NCI-H2196 (cell line): ENCODE measurements around the gene PEX5.
"Not testable (repeated sequence)": the region's sequence is repeated elsewhere in the genome, so short reads cannot be mapped to it uniquely, and the experiment has no call there.

ENCODE experiments used
- DNase-seq: peaks from one replicate; lab custom pipeline; 2025; ENCODE audit not compliant: unreplicated experiment; lab: John Stamatoyannopoulos, UW

Gene PEX5

DNA sequence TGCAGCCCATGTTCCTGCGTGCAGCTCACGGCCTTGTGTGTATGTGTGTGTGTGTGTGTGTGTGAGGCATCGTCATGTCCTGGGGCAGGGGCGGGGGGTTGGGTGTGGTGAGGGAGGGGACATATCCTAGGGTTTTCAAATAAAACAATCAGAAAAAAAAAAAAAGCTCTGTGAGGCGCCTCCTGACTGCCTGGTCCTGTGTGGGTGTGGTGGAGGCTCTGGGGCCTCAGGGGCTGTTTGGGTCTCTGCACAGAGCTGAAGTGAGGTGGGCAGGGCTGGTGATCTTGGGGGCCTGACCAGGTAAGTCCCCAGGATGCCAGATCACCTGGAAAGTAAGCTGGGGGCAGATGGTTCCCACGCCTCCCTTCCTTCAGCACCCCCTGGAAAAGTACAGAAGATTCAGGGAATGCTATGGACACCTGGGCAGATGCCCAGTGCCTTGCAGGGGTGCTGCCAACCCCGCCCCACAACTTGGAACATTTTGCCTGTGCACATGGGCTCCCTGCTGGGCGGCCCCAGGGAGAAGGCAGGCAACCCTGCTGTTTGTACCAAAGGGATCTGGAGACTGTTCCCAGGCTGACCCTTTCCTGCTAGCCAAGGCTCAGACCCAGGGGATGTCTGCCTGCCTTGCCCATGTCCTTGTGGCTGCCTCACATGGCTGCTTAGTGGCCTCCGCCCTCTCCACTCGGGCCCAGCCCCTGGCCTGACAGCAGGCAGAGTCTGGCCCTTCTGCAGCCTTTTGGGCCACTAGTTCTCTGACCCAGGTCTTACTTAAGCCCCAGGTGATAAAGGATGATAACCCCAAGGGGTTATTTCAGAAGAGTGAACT is 30.5 kb upstream of the PEX5 start:
- DNase-seq: no peak

GRCh38 chr12:7160183-7160582 is 29.3 kb upstream of the PEX5 start:
- DNase-seq: no peak

GRCh38 chr12:7161327-7161726 is 28.2 kb upstream of the PEX5 start:
- no peak for DNase-seq

- DNase-seq: no peak
These were observed 27.7 kb upstream of the PEX5 start for GRCh38 chr12:7161811-7162210.

GRCh38 chr12:7162691-7163114 is 26.8 kb upstream of the PEX5 start:
- peak; percentile 59 for DNase-seq

GRCh38 chr12:7169951-7170350 is 19.5 kb upstream of the PEX5 start:
- no peak for DNase-seq

GRCh38 chr12:7171854-7172253 is 17.6 kb upstream of the PEX5 start:
- DNase-seq: no peak

DNA sequence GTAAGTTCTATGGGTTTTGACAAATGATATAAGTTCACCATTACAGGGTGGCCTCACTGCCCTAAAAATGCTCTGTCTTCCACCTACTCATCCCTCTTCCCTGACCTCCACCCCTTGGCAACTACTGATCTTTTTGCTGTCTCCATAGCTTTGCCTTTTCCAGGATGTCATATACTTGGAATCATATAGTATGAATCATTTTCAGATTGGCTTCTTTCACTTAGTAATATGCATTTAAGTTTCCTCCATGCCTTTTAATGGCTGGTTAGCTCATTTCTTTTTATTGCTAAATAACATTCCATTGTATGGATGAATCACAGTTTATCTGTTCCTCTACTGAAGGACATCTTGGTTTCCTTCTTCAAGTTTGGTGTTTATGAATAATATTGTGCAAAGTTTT is 14.0 kb upstream of the PEX5 start:
- no peak for DNase-seq

DNA sequence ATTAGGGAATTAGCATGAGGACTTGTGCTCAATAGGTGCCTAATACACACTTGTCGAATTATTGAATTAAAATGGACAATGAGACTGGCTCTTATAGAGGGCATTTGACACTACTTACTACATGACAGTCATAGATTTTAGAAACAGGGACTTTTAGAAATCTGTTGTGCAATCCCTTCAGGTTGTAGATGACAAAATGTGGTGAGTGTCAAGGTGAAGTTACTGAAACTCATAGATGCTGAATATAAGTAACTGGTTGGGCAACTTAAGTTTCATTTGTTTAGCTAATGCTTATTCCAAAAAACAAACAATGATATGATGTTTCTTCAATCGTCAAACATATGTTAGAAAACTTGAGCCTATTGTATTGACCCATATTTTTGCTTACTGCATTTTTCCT is 12.9 kb upstream of the PEX5 start:
- DNase-seq: no peak

DNA sequence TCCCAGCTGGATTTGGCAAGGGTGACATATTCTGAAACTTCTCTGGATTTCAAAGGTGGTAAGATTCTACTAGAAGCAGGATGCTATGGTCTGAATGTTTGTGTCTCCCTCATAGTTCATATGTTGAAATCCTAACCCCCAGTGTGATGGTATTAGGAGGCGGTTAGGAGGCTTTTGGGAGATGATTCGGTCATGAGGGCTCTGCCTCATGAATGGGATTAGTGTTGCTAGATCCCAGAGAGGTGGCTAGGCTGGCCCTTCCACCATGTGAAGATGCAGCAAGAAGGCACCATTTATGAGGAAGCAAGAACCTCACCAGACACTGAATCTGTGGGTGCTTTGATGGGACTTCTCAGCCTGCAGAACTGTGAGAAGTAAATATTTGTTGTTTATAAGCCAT is 11.0 kb upstream of the PEX5 start:
- no peak for DNase-seq

- DNase-seq: no peak
These were observed 8.8 kb upstream of the PEX5 start for GRCh38 chr12:7180685-7181084.

- DNase-seq: not testable (repeated sequence)
These were observed 3.4 kb upstream of the PEX5 start for GRCh38 chr12:7186058-7186457.

DNA sequence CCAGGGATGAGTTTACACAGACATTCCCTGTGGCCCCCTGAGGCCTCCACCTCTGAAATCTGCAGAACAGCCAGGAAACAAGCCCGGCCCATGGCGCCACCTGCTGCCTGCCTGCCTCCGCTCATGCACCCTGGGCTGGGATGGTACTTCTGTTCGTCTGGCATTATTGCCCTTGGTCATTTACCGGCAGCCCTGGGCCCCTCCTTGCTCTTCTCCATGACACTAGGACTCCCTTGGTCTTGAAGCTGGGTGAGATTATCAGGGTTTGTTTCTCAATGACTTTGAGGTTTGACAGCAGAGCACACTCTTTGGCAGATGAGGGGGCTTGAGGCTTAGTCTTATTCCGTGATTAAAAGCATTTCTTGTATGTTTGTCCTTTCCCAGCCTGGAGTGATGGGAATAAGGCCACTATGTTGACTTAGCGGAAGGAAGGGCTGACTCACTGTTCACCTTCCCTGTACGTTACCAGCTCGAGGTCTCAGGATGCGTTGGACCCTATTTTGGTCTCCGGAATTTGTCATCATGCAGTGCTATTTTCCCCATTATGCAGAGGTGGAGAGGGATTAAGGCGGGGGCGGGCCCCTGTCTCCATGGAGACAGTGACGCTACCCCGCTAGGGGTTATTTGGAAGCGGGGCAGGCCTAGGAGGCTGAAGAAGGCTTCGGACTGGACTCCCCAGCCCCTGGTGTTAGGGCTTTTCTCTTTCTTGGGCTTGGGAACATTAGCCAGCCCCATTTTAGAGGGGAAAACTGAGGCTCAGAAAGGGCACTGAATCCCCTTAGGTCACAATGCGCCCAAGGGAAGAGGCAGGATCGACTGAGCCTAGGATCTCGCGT is 706 bp upstream of the PEX5 start:
- peak; percentile 54 for DNase-seq

DNA sequence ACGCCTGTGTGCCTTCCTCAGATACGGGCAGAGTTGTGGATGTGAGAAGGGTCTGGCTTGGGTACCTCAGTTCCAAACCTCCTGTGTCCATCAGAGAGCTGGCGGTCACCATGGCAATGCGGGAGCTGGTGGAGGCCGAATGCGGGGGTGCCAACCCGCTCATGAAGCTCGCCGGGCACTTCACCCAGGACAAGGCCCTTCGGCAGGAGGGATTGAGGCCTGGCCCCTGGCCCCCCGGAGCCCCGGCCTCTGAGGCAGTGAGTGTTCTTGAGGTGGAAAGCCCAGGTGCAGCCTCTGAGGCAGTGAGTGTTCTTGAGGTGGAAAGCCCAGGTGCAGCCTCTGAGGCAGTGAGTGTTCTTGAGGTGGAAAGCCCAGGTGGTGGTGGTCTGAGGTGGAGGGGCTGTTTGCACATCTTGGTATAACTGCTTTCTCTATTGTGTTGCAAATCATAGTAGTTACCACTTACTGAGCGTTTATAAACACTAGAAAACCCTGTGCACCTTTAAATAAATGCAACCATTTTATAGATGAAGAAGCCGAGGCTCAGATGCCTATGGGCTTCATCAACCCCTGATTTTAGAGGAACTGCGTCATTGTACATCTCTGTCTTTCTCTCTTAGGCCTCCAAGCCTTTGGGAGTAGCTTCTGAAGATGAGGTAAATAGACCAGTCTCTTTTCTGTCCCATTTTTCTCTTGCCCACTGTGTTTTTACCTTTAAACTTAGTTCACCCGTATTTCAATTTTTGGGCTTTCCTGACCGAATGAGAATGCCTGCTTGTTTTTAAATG is 976 bp downstream of the PEX5 start:
- DNase-seq: no peak

DNA sequence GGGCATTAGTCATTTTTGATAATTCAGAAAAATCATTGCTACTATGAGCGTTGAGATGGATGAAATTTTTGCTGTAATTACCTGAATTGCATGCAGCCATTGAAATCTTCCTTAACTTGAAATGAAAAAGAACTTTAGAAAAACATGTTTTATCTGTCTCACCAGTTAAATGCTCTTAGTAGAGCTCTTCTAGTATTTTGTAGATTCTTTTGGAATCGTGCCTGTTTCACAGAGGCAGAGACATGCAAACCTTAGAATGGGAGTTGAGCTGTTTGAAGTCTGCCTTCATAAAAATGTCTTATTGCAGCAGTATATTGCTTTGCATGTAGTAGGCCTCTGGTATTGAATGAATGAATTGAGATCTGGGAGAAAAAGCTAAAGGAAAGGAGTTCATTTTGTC is 4.2 kb downstream of the PEX5 start:
- no peak for DNase-seq

DNA sequence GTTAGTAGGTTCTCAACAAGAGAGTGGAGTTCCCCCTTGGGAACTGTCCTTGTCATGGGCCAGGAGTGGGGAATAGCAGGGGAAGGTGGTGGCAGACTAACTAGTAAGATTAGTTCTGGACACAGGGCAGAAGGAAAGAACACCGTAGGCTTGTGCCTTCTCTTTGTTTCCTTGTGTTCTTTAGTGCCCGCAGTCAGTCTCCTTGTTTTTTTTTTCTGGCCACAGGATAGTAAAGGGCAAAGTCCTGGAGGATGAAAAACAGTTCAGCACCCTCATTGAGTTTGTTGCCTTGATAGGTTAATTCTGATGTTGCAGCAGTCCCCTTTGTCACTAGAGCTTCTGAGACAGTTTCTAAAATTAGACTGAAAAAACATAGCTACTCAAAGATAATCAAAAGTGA is 8.4 kb downstream of the PEX5 start:
- DNase-seq: no peak

GRCh38 chr12:7203109-7203508 is 13.6 kb downstream of the PEX5 start:
- DNase-seq: no peak

- no peak for DNase-seq
These were observed 15.6 kb downstream of the PEX5 start for GRCh38 chr12:7205091-7205490.

DNA sequence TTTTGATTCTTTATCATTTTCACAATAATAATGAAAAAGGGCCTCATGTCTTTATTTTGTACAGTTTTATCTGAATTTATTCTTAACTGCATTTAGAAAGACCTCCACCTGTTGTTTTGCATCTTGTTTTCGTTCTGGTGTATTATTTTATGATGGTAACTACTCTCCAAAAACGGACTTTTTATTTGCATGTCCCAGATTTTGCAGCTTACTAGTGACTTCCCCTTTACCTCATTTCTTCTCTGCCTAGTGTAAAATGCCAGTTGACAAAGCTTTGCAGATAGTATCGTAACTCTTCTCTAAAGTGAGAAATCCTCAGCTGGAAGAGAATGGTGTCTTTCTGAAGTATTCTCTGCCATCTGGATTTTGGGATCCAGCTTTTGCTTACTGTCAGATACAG is 17.2 kb downstream of the PEX5 start:
- DNase-seq: no peak

DNA sequence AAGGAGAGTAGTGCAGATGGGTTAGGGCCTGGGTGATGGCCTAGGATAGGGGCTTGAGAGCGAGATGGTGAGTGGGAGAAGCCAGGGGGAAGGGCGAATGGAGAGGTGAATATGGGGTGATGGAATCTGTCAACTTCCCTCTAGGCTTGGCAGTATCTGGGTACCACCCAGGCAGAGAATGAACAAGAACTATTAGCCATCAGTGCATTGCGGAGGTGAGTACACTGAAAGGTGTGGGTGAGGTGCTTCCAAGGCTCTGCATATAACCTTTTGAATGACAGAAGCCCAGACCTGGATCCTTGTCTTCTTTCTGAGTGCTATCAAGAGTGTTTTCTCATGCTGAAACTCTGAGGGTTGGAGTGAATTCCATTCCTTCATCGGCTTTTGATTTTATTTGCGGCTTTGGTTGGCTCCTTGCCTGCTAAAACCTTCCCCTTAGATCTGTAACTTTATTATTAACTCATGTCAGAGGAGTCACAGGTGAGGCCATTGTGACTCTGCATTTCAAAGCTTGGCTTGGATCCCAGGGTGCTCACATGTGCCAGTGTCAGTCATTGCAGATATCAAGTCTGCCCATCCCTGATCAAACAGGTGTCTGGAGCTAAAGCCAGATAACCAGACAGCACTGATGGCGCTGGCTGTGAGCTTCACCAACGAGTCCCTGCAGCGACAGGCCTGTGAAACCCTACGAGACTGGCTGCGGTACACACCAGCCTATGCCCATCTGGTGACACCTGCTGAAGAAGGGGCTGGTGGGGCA is 18.6 kb downstream of the PEX5 start:
- no peak for DNase-seq

- no peak for DNase-seq
These were observed 20.5 kb downstream of the PEX5 start for GRCh38 chr12:7209958-7210357.
